A673 (cell line): Measurements from ENCODE around the gene WDR38. TPM values are rescaled to one million over a fixed set of nuclear protein-coding genes. Genes with fewer than 3 reads are reported as not detected.

Source experiments
- BruUV-seq: library from RNA; stranded (reverse); fragments of 400-500 nt; replicated peaks from 2 replicates; lab custom pipeline; 2021; lab: Mats Ljungman, UMichigan
- CTCF ChIA-PET: fragments of 300-600 bp; sonication (Branson Sonifier 250); formaldehyde crosslinking; loops from one replicate; lab custom pipeline; 2022; ENCODE audit warnings: antibody characterized with exemption; lab: Charles Lee
- POLR2A ChIA-PET: fragments of 300-600 bp; sonication (Branson Sonifier 250); formaldehyde crosslinking; loops from one replicate; lab custom pipeline; 2022; ENCODE audit warnings: antibody characterized with exemption; ENCODE audit not compliant: low non-redundant PET; lab: Charles Lee
- DNase-seq: peaks from one replicate; pipeline ENCODE4 v3.0.0-alpha.2; 2015; ENCODE audit warnings: low spot score
- H3K27ac ChIP-seq: fragments of 200-600 bp; sonication (generic); 2 replicates; pipeline ENCODE4 v1.5.1; 2016; ENCODE audit warnings: mixed run types, low read depth, mild to moderate bottlenecking, mixed read lengths, antibody characterized with exemption, low read length; ENCODE audit not compliant: poor library complexity, severe bottlenecking
- H3K27me3 ChIP-seq: fragments of 200-600 bp; sonication (generic); replicated peaks from 2 replicates; pipeline ENCODE4 v1.6.1; 2017; ENCODE audit warnings: mixed run types, low read depth, mild to moderate bottlenecking, mixed read lengths, antibody characterized with exemption, low read length; ENCODE audit not compliant: insufficient read depth, poor library complexity
- H3K36me3 ChIP-seq: fragments of 200-600 bp; sonication (generic); 2 replicates; pipeline ENCODE4 v1.6.1; 2016; ENCODE audit warnings: mixed run types, mild to moderate bottlenecking, mixed read lengths, antibody characterized with exemption, low read length; ENCODE audit not compliant: insufficient read depth, poor library complexity, severe bottlenecking
- H3K4me1 ChIP-seq: fragments of 200-600 bp; sonication (generic); 2 replicates; pipeline ENCODE4 v1.6.1; 2017; ENCODE audit warnings: mixed run types, mild to moderate bottlenecking, mixed read lengths, antibody characterized with exemption, low read length; ENCODE audit not compliant: insufficient read depth, poor library complexity, severe bottlenecking
- H3K4me3 ChIP-seq: fragments of 200-600 bp; sonication (generic); 2 replicates; pipeline ENCODE4 v1.5.1; 2016; ENCODE audit warnings: low read depth, mixed run types, mild to moderate bottlenecking, mixed read lengths, low read length; ENCODE audit not compliant: poor library complexity, severe bottlenecking
- H3K9me3 ChIP-seq: fragments of 200-600 bp; sonication (generic); 2 replicates; pipeline ENCODE4 v1.6.1; 2016; ENCODE audit warnings: mixed run types, low read depth, mild to moderate bottlenecking, mixed read lengths, antibody characterized with exemption, low read length; ENCODE audit not compliant: poor library complexity, severe bottlenecking
- EZH2 ChIP-seq: fragments of 200-600 bp; sonication (generic); IDR thresholded peaks from 2 replicates; pipeline ENCODE4 v1.6.1; 2017; ENCODE audit warnings: borderline replicate concordance, low read depth, mild to moderate bottlenecking, mixed read lengths, antibody characterized with exemption, low read length; ENCODE audit not compliant: poor library complexity, severe bottlenecking
- intact Hi-C: fragments of 100-400 bp; cut with micrococcal nuclease; formaldehyde crosslinking; loops from one replicate; pipeline ENCODE4 v1.10.0; 2022; ENCODE audit not compliant: unreplicated experiment
- total RNA-seq: library from RNA; stranded (reverse); gene quantifications from 2 replicates; pipeline ENCODE4 v1.2.3, GENCODE V29; 2021
- TF ChIP-seq, protein P1 (sequence below): fragments of 300-800, 200-600 bp; sonication (generic); conservative IDR thresholded peaks from 2 replicates; pipeline ENCODE4 v1.5.1; 2017; ENCODE audit warnings: low read depth, mild to moderate bottlenecking, antibody characterized with exemption, low read length, moderate library complexity, mixed read lengths

WDR38 gene
- total RNA-seq, 1 experiment from 2014 or later = not detected

DNA sequence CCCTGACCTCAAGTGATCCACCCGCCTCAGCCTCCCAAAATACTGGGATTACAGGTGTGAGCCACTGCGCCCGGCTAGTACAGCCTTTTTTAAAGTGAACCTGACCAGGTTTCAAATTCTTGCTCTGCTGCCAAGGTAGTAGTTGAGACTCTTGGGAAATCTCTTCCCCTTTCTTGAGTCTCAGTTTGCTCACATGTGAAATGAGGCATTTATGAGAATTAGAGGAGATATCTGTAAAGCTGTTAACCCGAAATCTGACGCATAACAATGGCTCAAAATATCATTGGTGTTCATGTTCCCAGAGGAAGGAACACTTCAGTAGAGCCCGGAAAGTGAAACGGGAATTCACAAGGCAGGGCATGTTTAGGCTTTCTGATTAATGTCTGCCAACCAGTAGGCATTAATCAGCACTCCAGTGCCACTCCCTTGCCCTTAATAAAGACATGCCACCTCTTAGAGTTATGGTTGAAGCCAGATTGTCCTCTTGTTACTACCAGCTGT lies 10.2 kb downstream of the WDR38 start:
- H3K27me3 ChIP-seq = no peaks in the 10 kb centered on the region
- peak overlapping the region; percentile 59 for H3K27ac ChIP-seq
- no peaks in the 10 kb centered on the region for H3K9me3 ChIP-seq
- H3K4me3 ChIP-seq = no peak overlapping the region
- ChIA-PET POLR2A (no interaction called here), CTCF (no interaction called here)
- peaks cover 40% of the 10 kb centered on the region for H3K4me1 ChIP-seq
- H3K36me3 ChIP-seq = peaks cover 31% of the 10 kb centered on the region
- TF ChIP-seq, protein P1, sequence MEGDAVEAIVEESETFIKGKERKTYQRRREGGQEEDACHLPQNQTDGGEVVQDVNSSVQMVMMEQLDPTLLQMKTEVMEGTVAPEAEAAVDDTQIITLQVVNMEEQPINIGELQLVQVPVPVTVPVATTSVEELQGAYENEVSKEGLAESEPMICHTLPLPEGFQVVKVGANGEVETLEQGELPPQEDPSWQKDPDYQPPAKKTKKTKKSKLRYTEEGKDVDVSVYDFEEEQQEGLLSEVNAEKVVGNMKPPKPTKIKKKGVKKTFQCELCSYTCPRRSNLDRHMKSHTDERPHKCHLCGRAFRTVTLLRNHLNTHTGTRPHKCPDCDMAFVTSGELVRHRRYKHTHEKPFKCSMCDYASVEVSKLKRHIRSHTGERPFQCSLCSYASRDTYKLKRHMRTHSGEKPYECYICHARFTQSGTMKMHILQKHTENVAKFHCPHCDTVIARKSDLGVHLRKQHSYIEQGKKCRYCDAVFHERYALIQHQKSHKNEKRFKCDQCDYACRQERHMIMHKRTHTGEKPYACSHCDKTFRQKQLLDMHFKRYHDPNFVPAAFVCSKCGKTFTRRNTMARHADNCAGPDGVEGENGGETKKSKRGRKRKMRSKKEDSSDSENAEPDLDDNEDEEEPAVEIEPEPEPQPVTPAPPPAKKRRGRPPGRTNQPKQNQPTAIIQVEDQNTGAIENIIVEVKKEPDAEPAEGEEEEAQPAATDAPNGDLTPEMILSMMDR = no peak
- TF ChIP-seq EZH2 = no peak
- intact Hi-C loops = no loop called here
- no peak for DNase-seq
- BruUV-seq = no TSS peak

DNA sequence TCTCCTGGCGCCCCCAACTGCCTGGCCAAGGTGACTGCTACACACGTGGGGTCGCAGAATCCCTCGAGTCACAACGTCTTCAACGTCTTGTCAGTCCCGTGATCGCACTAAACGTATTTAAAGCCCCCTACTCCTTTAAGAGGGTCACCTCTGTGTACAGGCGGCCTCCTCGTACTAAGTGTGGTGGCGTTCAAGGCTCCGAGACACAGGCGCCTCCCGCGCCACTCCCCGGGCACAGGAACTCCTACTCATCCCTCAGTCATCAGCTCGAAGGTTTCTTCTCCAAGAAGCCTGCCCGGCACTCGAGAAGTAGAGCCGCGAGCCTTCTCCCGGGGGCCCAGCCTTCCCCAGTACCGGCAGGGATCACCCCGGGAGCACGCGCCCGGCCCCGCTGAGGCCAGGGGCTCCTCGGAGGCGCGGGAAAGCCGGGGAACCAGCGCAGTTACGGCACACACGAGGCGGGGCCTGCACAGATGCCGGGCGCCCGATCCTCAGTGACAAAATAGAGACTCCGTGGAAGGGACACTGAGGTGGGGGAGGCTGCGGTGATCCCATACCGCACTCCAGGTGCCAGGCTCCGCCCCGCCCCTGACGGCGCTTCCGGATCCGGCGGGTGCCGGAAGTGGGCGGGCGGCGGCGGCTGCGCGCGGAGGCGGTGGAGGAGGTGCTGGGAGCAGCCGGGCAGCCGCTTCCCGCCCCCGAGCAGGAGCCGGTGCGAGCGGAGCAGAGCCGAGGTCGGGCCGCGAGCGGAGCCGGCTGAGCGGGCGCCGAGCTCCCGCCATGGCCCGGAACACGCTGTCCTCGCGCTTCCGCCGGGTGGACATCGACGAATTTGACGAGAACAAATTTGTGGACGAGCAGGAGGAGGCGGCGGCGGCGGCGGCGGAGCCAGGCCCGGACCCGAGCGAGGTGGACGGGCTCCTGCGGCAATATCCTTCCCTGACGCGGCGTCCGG lies 15.5 kb downstream of the WDR38 start:
- no peak for TF ChIP-seq EZH2
- TF ChIP-seq, protein P1 = peak; percentile 39; the same call in 1 of the 2 replicates
- Histone ChIP-seq H3K9me3 (no peaks in the 10 kb centered on the region), H3K4me1 (peaks cover 27% of the 10 kb centered on the region), H3K27me3 (no peaks in the 10 kb centered on the region), H3K36me3 (peaks cover 14% of the 10 kb centered on the region), H3K4me3 (peak overlapping the region; percentile 93), H3K27ac (peak overlapping the region; percentile 99)
- DNase-seq = peak; percentile 93
- POLR2A ChIA-PET = no interaction called here
- BruUV-seq = TSS peak; percentile 91
- intact Hi-C loops = no loop called here
- CTCF ChIA-PET = no interaction called here

DNA sequence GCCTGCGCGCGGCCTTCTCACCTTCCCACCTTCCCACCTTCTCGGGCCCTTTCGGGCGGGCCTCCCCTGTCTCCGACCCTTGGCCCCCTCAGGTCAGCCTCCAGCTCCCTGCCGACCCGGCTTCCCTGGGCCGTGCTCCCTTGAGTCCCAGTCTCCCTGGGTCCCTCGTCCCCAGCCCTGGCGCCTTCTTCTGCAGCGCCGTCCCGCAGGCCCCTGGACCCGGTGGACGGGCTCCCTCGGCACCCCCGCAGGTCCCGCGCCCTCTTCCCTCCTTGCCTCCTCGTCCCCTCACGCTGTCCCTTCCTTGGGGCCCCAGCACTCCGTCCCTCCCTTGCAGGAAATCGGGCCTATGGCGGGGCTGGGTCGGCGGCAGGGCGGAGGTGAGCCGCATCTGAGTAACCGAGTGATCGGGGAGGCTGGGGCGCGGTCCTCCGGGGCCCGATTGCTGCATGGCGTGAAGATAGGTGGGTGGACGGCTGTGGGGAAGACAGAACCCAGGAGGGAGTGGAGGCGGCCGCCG lies 16.3 kb downstream of the WDR38 start:
- Histone ChIP-seq H3K9me3 (no peaks in the 10 kb centered on the region), H3K4me3 (peak overlapping the region; percentile 93), H3K36me3 (peaks cover 20% of the 10 kb centered on the region), H3K4me1 (peaks cover 27% of the 10 kb centered on the region), H3K27ac (peak overlapping the region; percentile 99), H3K27me3 (no peaks in the 10 kb centered on the region)
- no peak for DNase-seq
- BruUV-seq = no TSS peak
- CTCF ChIA-PET = no interaction called here
- POLR2A ChIA-PET = no interaction called here
- intact Hi-C loops = no loop called here
- TF ChIP-seq, protein P1 = no peak
- TF ChIP-seq EZH2 = no peak
